DOHH2 (cell line): ENCODE results near the gene ARID3C.

Source experiments
- H3F3A ChIP-seq: fragments of 200-600 bp; sonication (generic), shearing (Covaris generic); 2 replicates; pipeline ENCODE4 v1.6.0; 2016; ENCODE audit warnings: antibody characterized with exemption, mild to moderate bottlenecking; ENCODE audit not compliant: control insufficient read depth, insufficient read depth
- H3K27ac ChIP-seq: fragments of 200-600 bp; sonication (generic); 2 replicates; pipeline ENCODE4 v1.5.1; 2014; ENCODE audit warnings: low read depth, mild to moderate bottlenecking, low read length, moderate library complexity
- H3K27me3 ChIP-seq: fragments of 200-600 bp; sonication (generic); 2 replicates; pipeline ENCODE4 v1.6.1; 2014; ENCODE audit warnings: mild to moderate bottlenecking, low read length, mixed read lengths; ENCODE audit not compliant: control insufficient read depth
- H3K36me3 ChIP-seq: fragments of 200-600 bp; sonication (generic); 2 replicates; pipeline ENCODE4 v1.6.1; 2014; ENCODE audit warnings: mild to moderate bottlenecking, low read length, moderate library complexity, mixed read lengths; ENCODE audit not compliant: control insufficient read depth
- H3K4me1 ChIP-seq: fragments of 200-600 bp; sonication (generic); 2 replicates; pipeline ENCODE4 v1.6.1; 2014; ENCODE audit warnings: mild to moderate bottlenecking, low read length, mixed read lengths; ENCODE audit not compliant: control insufficient read depth
- H3K4me2 ChIP-seq: fragments of 200-600 bp; sonication (generic); 2 replicates; pipeline ENCODE4 v1.6.0; 2014; ENCODE audit warnings: mild to moderate bottlenecking, low read length, moderate library complexity
- H3K4me3 ChIP-seq: fragments of 200-600 bp; sonication (generic); 2 replicates; pipeline ENCODE4 v1.5.1; 2014; ENCODE audit warnings: mild to moderate bottlenecking, low read length, mixed read lengths
- H3K79me2 ChIP-seq: fragments of 200-600 bp; sonication (generic); 2 replicates; pipeline ENCODE4 v1.6.1; 2014; ENCODE audit warnings: mild to moderate bottlenecking, low read length, mixed read lengths; ENCODE audit not compliant: control insufficient read depth
- H3K9me2 ChIP-seq: fragments of 200-600 bp; sonication (generic); replicated peaks from 2 replicates; pipeline ENCODE4 v1.6.1; 2014; ENCODE audit warnings: mild to moderate bottlenecking, low read length, mixed read lengths; ENCODE audit not compliant: control insufficient read depth
- H3K9me3 ChIP-seq: fragments of 200-600 bp; sonication (generic); 2 replicates; pipeline ENCODE4 v1.6.1; 2014; ENCODE audit warnings: antibody characterized with exemption, low read length, mixed read lengths; ENCODE audit not compliant: control insufficient read depth, insufficient read depth
- H4K20me1 ChIP-seq: fragments of 200-600 bp; sonication (generic); 2 replicates; pipeline ENCODE4 v1.6.0; 2014; ENCODE audit warnings: low read depth, mild to moderate bottlenecking, antibody characterized with exemption, low read length, moderate library complexity; ENCODE audit not compliant: control insufficient read depth, insufficient read depth
- EZH2phosphoT487 ChIP-seq: fragments of 200-600 bp; sonication (generic); IDR thresholded peaks from 2 replicates; pipeline ENCODE4 v1.6.1; 2017; ENCODE audit warnings: borderline replicate concordance, mild to moderate bottlenecking, antibody characterized with exemption, low read length, moderate library complexity, mixed read lengths
- TF ChIP-seq, protein P1 (sequence below): fragments of 200-600 bp; sonication (generic); IDR thresholded peaks from one replicate; pipeline ENCODE4 v1.5.1; 2014; ENCODE audit warnings: antibody characterized with exemption, mild to moderate bottlenecking, low read depth, low read length; ENCODE audit not compliant: poor library complexity, severe bottlenecking

The ARID3C gene

DNA sequence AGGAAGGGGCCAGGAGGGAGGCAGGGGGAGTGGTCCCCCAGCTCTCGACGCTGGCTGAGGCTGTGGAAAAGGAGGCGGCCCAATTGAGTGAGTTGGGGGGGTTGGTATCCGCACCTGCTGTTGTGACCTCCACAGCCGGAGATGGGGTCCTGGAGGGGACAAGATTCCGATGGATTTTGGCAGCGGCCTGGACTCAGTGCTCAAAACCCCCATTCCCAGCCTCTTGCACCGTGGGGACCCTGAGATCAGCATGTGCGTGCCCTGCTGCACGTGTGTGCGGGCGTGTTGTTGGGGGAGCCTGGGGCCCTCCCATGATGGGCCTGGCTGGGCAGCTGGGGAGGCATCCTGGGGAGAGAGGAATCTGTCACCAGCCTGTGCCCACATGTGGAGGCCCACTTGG, 54.3 kb downstream of the ARID3C start:
- H3K36me3 ChIP-seq = no peaks in the 10 kb centered on the region
- H3K4me3 ChIP-seq = no peak overlapping the region
- peaks cover 28% of the 10 kb centered on the region for H3K27me3 ChIP-seq
- TF ChIP-seq, protein P1, sequence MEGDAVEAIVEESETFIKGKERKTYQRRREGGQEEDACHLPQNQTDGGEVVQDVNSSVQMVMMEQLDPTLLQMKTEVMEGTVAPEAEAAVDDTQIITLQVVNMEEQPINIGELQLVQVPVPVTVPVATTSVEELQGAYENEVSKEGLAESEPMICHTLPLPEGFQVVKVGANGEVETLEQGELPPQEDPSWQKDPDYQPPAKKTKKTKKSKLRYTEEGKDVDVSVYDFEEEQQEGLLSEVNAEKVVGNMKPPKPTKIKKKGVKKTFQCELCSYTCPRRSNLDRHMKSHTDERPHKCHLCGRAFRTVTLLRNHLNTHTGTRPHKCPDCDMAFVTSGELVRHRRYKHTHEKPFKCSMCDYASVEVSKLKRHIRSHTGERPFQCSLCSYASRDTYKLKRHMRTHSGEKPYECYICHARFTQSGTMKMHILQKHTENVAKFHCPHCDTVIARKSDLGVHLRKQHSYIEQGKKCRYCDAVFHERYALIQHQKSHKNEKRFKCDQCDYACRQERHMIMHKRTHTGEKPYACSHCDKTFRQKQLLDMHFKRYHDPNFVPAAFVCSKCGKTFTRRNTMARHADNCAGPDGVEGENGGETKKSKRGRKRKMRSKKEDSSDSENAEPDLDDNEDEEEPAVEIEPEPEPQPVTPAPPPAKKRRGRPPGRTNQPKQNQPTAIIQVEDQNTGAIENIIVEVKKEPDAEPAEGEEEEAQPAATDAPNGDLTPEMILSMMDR = no peak
- no peak for TF ChIP-seq EZH2phosphoT487
- no peaks in the 10 kb centered on the region for H3K9me3 ChIP-seq
- no peaks in the 10 kb centered on the region for H3F3A ChIP-seq
- no peaks in the 10 kb centered on the region for H3K79me2 ChIP-seq
- H3K4me1 ChIP-seq = no peaks in the 10 kb centered on the region
- H4K20me1 ChIP-seq = no peaks in the 10 kb centered on the region; the same call in 1 of the 2 replicates
- H3K27ac ChIP-seq = no peak overlapping the region
- H3K4me2 ChIP-seq = no peak overlapping the region
- H3K9me2 ChIP-seq = no peaks in the 10 kb centered on the region

- H3K27me3 ChIP-seq = peaks cover 24% of the 10 kb centered on the region
- no peak overlapping the region for H3K4me3 ChIP-seq
- H3K4me2 ChIP-seq = no peak overlapping the region
- no peaks in the 10 kb centered on the region for H3K79me2 ChIP-seq
- H4K20me1 ChIP-seq = no peaks in the 10 kb centered on the region; the same call in 1 of the 2 replicates
- no peaks in the 10 kb centered on the region for H3K9me3 ChIP-seq
- H3K9me2 ChIP-seq = no peaks in the 10 kb centered on the region
- no peaks in the 10 kb centered on the region for H3F3A ChIP-seq
- TF ChIP-seq, protein P1 = no peak
- H3K27ac ChIP-seq = no peak overlapping the region
- H3K4me1 ChIP-seq = no peaks in the 10 kb centered on the region
- H3K36me3 ChIP-seq = no peaks in the 10 kb centered on the region
Measured at GRCh38 chr9:34573599-34574325, 55.1 kb downstream of the ARID3C start.

GRCh38 chr9:34572628-34573027, 56.2 kb downstream of the ARID3C start:
- Histone ChIP-seq H3K9me3 (no peaks in the 10 kb centered on the region), H3K4me2 (no peak overlapping the region), H3F3A (no peaks in the 10 kb centered on the region), H3K36me3 (no peaks in the 10 kb centered on the region), H3K4me1 (no peaks in the 10 kb centered on the region), H4K20me1 (no peaks in the 10 kb centered on the region; the same call in 1 of the 2 replicates), H3K4me3 (no peak overlapping the region), H3K9me2 (no peaks in the 10 kb centered on the region), H3K79me2 (no peaks in the 10 kb centered on the region), H3K27ac (no peak overlapping the region), H3K27me3 (peaks cover 26% of the 10 kb centered on the region)
- TF ChIP-seq EZH2phosphoT487 = no peak
- TF ChIP-seq, protein P1 = no peak
